Measurements from ENCODE around the gene TBC1D8. TPM values are rescaled to one million over a fixed set of nuclear protein-coding genes. Genes with fewer than 3 reads are reported as not detected.

Gene TBC1D8
- total RNA-seq, 1 experiment from 2014 or later = 139 TPM

DNA sequence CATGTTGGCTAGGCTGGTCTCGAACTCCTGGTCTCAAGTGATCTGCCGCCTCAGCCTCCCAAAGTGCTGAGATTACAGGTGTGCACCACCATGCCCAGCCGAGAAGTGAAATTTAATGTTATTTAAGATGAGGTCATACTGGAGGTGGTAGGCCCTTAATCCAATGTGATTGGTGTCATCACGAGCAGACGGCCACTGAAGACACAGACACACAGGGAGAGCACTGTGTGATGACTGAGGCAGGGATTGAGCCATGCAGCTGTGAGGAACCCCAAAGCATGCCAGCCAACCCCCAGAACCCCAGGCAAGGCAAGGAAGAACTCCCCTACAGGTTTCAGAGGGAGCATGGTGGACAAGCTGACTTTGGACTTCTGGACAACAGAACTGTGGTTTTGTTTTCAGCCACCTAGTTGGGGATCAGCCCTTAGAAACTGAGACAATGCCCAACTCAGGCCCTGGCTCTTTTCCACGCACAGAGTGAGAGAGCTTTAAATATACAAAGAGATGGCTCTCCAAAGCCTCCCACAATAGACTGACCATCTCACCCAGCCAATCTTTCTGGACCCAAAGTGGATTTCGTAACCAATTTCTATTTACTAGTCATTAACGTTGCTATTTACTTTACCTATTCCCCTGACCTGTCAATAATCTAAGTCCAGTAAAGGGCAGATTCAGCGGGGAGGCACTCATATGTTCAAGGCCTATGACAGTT lies 34.2 kb downstream of the TBC1D8 start:
- no peaks in the 10 kb centered on the region for H3K9me3 ChIP-seq (ENCODE audit: control insufficient read depth, insufficient read depth, low read depth, low read length)
- peaks cover 91% of the 10 kb centered on the region for H3K4me1 ChIP-seq (ENCODE audit: control insufficient read depth, insufficient read depth, low read length)
- TF ChIP-seq SIN3A (IDR thresholded peaks at IDR 0.05; ENCODE audit: borderline replicate concordance, insufficient read depth, low read depth, low read length) = no peak
- no peak for TF ChIP-seq POLR2AphosphoS5 (IDR thresholded peaks at IDR 0.05; ENCODE audit: low read depth, low read length)
- no peak for TF ChIP-seq REST (IDR thresholded peaks at IDR 0.05; ENCODE audit: insufficient read depth in 1 of 2, low read depth in 2 of 2, low read length in 1 of 2)
- TF ChIP-seq, protein P1, sequence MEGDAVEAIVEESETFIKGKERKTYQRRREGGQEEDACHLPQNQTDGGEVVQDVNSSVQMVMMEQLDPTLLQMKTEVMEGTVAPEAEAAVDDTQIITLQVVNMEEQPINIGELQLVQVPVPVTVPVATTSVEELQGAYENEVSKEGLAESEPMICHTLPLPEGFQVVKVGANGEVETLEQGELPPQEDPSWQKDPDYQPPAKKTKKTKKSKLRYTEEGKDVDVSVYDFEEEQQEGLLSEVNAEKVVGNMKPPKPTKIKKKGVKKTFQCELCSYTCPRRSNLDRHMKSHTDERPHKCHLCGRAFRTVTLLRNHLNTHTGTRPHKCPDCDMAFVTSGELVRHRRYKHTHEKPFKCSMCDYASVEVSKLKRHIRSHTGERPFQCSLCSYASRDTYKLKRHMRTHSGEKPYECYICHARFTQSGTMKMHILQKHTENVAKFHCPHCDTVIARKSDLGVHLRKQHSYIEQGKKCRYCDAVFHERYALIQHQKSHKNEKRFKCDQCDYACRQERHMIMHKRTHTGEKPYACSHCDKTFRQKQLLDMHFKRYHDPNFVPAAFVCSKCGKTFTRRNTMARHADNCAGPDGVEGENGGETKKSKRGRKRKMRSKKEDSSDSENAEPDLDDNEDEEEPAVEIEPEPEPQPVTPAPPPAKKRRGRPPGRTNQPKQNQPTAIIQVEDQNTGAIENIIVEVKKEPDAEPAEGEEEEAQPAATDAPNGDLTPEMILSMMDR (IDR thresholded peaks at IDR 0.05) = no peak
- TF ChIP-seq TCF7L2 (IDR thresholded peaks at IDR 0.05; ENCODE audit: low read depth, low read length) = no peak
- H3K4me3 ChIP-seq (ENCODE audit: low read depth in 2 of 2, low read length in 2 of 2) = no peak overlapping the region
- H3K36me3 ChIP-seq (ENCODE audit: control insufficient read depth, insufficient read depth, low read length) = no peaks in the 10 kb centered on the region
- POLR2A ChIA-PET = interaction anchor here (0.6 kb wide), 1 partner anchor 43 kb away, joined by 4 read pairs; no protein-coding TSS in a partner anchor
- in situ Hi-C loops (cut with HindIII; ENCODE audit: low pct_unique_long_range_greater_than_20kb, low sequenced_read_pairs) (no loop called here), intact Hi-C loops (cut with micrococcal nuclease; ENCODE audit: unreplicated experiment) (no loop called here)
- no TSS peak for BruUV-seq (replicated peaks)
- DNase-seq (ENCODE audit: low read depth, low spot score) = no peak
- ATAC-seq = no peak
- H3K27me3 ChIP-seq (ENCODE audit: control insufficient read depth, insufficient read depth, low read length) = no peaks in the 10 kb centered on the region
- CTCF ChIA-PET = no interaction called here
- H3K27ac ChIP-seq (ENCODE audit: low read length) = peak overlapping the region; percentile 100

GRCh38 chr2:101116348-101116747 lies 34.8 kb downstream of the TBC1D8 start:
- intact Hi-C loops (cut with micrococcal nuclease; ENCODE audit: unreplicated experiment) = no loop called here
- CTCF ChIA-PET = no interaction called here
- no peaks in the 10 kb centered on the region for H3K9me3 ChIP-seq (ENCODE audit: control insufficient read depth, insufficient read depth, low read depth, low read length)
- ATAC-seq = no peak
- POLR2A ChIA-PET = interaction anchor here (0.5 kb wide), 1 partner anchor 68 kb away, joined by 5 read pairs; no protein-coding TSS in a partner anchor
- H3K27ac ChIP-seq (ENCODE audit: low read length) = peak overlapping the region; percentile 100
- no peaks in the 10 kb centered on the region for H3K36me3 ChIP-seq (ENCODE audit: control insufficient read depth, insufficient read depth, low read length)
- DNase-seq (ENCODE audit: low read depth, low spot score) = no peak
- H3K27me3 ChIP-seq (ENCODE audit: control insufficient read depth, insufficient read depth, low read length) = no peaks in the 10 kb centered on the region
- in situ Hi-C loops (cut with HindIII; ENCODE audit: low pct_unique_long_range_greater_than_20kb, low sequenced_read_pairs) = no loop called here
- no peak overlapping the region for H3K4me3 ChIP-seq (ENCODE audit: low read depth in 2 of 2, low read length in 2 of 2)
- TF ChIP-seq REST (IDR thresholded peaks at IDR 0.05; ENCODE audit: insufficient read depth in 1 of 2, low read depth in 2 of 2, low read length in 1 of 2) (no peak), SIN3A (IDR thresholded peaks at IDR 0.05; ENCODE audit: borderline replicate concordance, insufficient read depth, low read depth, low read length) (no peak), POLR2AphosphoS5 (IDR thresholded peaks at IDR 0.05; ENCODE audit: low read depth, low read length) (no peak), TCF7L2 (IDR thresholded peaks at IDR 0.05; ENCODE audit: low read depth, low read length) (no peak)
- TF ChIP-seq, protein P1 (IDR thresholded peaks at IDR 0.05) = no peak
- H3K4me1 ChIP-seq (ENCODE audit: control insufficient read depth, insufficient read depth, low read length) = peaks cover 92% of the 10 kb centered on the region
- no TSS peak for BruUV-seq (replicated peaks)

All from Panc1 (cell line).